ENCODE results near the gene PALS1.
"Not testable (repeated sequence)": the region's sequence is repeated elsewhere in the genome, so short reads cannot be mapped to it uniquely, and the experiment has no call there.

PALS1 gene

DNA sequence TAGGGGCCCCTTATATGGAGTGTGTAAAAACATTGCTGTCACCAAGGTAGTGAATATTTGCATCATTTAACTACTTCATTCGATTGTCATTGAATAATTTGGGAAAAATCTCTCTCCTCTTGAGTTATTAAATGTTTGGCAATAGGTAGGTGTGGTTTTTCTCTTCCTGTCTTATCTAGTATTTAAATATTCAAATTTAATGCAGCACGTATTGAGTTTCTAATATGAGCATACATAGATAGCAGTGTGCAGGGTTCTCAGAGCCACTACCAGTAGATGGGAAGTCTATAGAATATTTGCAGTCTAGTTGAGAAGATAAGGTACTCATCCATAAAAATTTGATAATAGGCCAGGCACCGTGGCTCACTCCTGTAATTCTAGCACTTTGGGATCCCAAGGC is 16.7 kb downstream of the PALS1 start:
- DNase-seq (ENCODE audit: low read depth in 2 of 2): no peak

DNA sequence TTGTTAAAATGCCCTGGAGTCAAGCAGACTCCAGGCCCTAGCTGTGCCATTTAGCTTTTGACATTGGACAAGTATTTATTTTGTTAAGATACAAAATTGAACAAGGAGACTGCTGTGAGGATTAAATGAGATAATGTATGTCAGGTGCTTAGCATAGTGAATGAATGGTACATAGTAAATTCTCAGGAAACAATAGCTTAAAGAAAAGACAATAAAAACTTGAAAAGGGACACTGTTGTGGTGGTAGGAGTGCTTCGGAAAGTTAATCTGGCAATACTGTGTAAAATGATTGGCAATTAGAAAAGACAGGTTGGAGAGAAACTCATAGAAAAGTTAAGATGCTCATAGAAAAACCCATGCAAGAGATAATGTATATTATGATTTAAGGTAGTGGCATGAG is 19.7 kb downstream of the PALS1 start:
- DNase-seq (ENCODE audit: low read depth in 2 of 2): no peak

DNA sequence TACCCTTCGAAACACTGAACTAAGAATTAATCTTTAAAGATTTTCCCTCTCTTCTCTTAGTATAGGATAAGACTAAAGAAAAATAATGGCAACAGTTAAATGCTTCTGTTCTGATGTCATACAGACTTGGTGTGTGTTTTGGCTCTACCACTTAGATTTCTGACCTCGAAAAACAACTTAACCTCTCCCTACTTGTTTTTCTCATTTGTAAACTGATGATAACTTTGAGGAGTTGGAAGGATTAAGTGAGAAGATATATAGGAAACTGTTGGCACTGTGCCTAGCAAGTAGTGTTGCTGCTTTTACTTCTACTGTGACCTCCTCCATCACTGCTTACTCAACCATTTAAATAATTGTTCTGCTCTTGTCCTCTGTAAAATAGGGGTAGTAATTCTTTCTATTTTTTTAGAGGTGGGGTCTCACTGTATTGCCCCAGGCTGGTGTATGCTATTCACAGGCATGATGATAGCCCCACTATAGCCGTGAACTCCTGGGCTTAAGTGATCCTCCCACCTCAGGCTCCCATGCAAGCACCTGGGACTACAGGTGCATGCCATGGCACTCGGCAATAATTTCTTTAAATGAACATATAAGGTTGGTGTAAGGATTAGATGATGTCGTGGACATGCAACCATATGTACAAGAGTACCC is 22.4 kb downstream of the PALS1 start:
- DNase-seq (ENCODE audit: low read depth in 2 of 2): no peak

DNA sequence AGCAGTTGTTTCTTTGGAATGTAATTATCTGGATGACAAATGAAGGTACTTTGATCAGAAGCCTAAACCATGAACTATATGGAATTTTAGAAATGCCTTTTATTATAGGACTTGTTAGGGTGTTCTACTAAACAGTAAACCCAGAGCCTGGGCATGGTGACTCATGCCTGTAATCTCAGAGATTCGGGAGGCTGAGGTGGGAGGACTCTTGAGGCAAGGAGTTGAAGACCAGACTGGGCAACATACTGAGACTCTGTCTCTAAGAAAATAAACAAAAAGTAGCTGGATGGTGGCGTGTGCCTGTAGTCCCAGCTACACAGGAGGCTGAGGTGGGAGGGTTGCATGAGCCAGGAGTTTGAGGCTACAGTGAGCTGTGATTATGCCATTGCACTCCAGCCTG is 23.9 kb downstream of the PALS1 start:
- DNase-seq (ENCODE audit: low read depth in 2 of 2): no peak

DNA sequence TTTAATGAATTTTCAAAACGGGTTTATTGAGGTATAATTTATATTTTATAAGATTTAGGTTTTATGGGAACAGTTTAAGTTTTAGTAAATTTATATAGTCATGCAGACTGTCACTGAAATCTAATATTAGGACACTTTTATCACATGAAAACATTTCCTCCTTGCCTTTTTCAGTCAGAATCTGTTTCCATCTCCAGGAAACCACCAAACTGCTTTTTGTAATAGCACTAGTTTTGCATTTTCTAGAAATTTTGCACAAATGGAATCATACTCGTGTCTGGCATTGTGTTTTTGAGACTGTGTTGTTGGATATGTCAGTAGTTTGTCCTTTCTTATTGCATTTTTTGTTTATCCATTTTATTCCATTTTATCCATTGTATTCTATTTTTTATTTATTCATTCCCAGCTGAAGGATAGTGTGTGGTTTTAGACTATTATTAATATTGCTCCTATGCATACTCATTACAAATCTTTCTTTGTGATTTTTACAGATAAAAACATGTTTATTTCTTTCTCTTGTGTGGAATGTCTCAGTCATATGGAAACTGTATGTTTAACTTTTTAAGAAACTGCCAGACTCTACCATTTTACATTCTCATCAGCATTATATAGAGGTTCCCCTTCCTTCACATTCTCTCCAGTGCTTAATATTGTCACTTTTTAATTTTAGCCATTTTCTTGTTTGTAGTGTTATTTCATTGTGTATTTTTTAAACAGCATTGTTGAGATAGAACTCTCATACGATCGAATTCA is 26.5 kb downstream of the PALS1 start:
- DNase-seq (ENCODE audit: low read depth in 2 of 2): no peak

DNA sequence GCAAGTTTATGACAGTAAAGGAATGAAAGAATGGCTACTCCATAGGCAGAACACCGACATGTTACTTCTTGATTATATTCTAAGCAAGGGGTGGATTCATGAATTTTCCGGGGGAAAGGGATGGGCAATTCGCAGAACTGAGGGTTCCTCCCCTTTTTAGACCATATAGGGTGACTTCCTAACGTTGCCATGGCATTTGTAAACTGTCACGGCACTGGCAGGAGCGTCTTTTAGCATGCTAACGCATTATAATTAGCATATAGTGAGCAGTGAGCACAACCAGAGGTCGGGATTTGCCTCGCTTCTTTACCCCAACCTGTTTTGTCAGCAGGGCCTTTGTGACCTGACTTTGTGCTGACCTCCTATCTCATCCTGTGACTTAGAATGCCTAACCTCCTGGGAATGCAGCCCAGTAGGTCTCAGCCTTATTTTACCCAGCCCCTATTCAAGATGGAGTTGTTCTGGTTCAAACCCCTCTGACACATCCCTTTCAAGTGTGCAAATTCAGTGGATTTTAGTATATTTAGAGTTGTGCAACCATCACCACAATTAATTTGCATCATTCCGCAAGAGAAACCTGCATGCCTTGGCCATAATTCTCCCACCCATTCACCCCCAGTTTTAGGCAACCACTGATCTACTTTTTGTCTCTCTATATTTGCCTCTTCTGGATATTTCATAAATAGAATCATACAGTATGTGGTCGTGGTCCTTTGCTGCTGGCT is 27.4 kb downstream of the PALS1 start:
- no peak for DNase-seq (ENCODE audit: low read depth in 2 of 2)

DNA sequence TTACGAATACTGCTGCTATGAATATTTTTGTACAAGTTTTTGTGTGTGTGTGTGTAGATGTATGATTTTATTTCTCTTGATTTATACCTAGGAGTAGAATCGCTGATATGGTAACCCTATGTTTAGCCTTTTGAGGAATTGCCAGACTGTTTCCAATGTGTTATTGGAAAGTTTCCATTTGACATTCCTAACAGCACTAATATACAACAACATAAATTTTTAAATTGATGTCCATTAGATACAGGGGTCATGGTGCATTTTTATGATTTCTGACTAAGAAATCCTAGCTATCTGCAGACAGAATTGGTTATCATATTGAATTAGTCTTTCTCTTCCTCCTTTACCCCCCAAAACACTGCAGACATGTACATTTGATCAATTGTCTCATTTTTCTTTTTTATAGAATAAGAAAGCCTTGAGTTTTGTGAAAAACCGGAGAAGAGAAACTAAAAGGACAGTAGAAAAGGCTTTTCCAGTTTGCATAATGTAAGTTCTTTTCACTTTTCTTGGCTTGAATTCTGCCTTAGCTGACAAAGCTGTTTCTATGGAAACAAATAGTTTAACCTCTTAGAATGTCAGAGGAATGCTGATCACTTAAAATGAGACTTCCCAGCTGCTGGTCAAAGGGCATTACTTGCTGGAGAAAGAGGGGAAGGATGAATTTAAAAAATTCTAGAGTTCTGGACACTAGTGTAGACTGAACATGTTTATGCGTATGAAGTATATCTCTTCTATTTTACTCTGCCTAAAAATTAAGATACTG is 28.2 kb downstream of the PALS1 start:
- DNase-seq (ENCODE audit: low read depth in 2 of 2): no peak

DNA sequence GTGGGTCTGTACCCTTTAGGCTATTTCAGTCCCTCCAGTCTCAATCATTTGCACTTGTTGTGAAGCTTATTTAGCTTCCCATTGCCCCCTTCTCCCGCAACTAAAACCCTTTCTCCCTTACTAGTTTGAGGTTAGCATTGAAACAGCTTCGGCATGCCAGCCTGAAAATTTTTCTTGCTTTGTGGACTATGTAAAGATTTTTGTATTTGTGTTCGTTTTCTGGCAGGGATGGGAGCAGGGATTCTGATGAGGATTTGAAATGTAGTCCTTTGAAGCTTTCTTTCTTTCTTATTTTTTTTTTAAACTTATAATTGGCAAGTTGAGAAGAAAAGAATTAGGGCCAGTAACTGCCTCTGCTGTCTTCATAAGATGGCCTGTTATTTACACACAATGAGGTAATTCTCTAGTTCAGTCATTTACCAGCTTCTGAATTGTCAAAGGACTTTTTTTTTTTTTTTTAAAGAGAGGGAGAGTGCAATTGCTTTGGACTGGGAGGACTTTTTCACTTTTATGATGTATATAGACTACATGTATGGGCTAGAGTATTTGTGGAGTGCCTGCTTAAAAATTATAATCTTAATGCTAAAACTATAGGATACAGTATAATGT is 29.0 kb downstream of the PALS1 start:
- no peak for DNase-seq (ENCODE audit: low read depth in 2 of 2)

DNA sequence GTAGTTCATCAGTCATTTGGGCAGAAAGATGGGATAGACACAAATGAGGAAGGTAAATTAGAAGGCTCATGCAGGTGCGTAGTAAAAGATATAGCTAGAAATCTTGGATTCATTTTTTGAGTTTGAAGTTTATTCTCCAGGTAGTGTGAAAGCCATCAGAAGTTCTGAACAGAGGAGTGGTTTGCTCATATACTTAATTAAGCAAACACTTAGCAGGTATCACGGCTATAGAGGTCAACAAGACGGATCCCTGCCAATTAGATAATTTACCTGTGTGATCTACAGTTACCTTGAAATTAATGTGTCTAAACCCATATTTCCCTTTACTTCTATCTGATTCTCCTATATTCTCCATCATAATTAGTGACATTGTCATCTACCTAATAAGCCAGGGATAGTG is 29.7 kb downstream of the PALS1 start:
- no peak for DNase-seq (ENCODE audit: low read depth in 2 of 2)

DNA sequence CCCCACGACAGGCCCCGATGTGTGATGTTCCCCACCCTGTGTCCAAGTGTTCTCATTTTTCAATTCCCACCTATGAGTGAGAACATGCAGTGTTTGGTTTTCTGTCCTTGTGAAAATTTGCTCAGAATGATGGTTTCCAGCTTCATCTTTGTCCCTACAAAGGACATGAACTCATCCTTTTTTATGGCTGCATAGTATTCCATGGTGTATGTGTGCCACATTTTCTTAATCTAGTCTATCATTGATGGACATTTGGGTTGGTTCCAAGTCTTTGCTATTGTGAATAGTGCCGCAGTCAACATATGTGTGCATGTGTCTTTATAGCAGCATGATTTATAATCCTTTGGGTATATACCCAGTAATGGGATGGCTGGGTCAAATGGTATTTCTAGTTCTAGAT is 32.0 kb downstream of the PALS1 start:
- DNase-seq (ENCODE audit: low read depth in 2 of 2): not testable (repeated sequence)

DNA sequence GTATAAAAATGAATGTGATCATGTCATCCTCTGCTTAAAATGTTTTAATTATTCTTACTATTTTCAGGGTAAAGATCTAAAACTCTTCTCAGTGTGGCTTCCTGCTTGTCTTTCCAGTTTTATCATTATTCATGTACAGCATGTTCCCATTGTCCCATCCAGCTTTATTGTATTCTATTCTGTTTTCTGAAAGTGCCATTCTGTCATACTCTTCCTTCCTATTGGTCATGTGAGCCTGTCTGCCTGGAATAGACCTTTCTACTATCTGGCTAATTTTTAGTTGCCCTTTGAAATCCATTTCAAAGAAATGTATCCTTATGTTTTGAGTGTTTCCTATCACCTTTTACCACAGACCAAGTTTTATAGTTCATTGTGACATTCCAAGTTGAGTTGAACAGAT is 34.9 kb downstream of the PALS1 start:
- no peak for DNase-seq (ENCODE audit: low read depth in 2 of 2)

DNA sequence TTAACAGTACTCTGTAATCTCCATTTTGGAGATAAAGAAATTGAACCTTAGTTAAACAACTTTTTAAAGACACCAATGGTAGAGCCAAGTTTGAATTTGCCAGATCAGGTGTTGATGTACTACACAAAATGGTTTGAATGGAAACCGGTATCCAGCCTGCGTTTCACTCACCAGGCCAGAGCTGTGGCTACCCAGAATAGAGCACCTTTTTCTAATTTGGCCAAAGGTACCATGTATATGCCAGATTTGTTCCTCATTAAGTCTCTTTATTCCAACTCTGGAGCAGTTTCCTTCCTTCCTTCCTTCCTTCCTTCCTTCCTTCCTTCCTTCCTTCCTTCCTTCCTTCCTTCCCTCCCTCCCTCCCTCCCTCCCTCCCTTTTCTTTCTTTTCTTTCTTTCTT is 39.3 kb downstream of the PALS1 start:
- no peak for DNase-seq (ENCODE audit: low read depth in 2 of 2)

DNA sequence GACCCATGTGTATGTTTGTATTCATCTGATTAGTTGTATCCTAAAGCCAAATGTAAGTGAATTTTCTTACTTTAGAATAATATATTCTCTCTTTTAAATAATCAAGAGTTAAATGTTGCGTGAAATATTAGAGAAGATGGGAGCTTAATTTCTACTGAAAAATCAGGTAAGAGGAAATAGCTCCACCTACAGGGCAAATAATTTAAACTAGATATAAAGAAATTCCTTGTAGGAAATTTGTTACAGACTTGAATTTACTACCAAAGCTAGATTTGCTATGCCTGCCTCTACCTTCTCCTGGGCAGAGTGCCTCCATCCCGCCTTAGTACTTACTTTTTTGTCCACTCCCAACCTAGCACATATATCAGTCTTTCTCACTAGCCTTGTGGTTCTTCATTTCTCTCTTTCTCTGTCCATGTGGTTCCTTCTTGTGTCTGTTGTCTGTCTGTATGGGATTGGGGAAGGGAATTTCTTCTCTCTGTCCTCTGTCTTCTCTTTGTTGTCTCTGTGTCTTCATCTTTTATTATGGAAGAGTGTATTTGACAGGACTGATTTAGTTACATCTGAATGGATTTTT is 44.7 kb downstream of the PALS1 start:
- no peak for DNase-seq (ENCODE audit: low read depth in 2 of 2)
